Effector CD4-positive, alpha-beta T cell (primary cell): ENCODE measurements around the gene ARID1A.

Experiments used
- DNase-seq: peaks from one replicate; pipeline ENCODE4 v3.0.0-alpha.2; 2020

The ARID1A gene

DNA sequence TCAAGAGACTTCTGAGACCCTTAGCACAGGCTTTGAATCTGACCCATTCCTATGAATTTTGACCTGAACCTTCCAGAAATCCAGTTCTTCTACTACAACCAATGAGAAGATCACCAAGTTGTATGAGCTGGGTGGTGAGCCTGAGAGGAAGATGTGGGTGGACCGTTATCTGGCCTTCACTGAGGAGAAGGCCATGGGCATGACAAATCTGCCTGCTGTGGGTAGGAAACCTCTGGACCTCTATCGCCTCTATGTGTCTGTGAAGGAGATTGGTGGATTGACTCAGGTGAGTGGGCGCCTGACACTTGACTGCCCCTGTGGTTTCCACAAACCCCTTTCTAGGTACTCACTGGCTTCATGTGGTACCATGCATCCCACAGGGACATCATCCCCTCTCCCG is 71.9 kb downstream of the ARID1A start:
- DNase-seq = no peak

GRCh38 chr1:26768755-26769154 is 72.9 kb downstream of the ARID1A start:
- no peak for DNase-seq

GRCh38 chr1:26771285-26771642 is 75.4 kb downstream of the ARID1A start:
- DNase-seq = no peak

DNA sequence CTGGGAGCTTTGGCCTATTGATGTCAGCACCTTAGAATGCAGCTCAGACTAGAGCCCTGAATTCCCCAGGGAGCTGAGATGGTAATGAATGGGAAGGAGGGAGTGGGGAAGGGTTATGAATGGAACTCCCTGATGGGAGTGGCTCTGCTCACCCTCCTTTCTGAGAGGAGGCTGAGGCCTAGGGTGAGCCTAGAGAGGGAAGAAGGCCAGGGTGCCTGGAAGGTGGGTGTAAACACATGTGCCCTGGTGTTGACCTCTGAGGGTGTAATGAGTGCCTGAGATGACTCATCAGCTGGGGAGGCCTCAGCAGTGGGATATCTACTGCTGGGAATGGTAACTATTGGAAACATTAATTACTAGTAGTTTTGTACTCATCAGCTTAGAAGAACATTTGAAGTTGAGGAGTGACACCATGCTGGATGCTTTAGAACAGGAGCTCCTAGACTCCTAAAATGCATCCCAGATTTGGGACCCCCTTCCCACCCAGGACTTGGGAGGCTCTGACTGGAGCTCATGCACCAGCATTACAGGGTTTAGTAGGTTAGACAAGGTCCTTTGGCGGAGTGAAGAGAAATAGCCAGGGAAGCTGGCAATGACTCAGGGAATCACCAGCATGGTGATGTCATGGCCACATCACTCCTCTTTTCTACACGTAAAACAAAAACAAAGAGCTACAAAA is 76.0 kb downstream of the ARID1A start:
- DNase-seq = no peak

GRCh38 chr1:26772687-26773086 is 76.9 kb downstream of the ARID1A start:
- no peak for DNase-seq

- no peak for DNase-seq
These were observed 78.6 kb downstream of the ARID1A start for GRCh38 chr1:26774462-26774861.

DNA sequence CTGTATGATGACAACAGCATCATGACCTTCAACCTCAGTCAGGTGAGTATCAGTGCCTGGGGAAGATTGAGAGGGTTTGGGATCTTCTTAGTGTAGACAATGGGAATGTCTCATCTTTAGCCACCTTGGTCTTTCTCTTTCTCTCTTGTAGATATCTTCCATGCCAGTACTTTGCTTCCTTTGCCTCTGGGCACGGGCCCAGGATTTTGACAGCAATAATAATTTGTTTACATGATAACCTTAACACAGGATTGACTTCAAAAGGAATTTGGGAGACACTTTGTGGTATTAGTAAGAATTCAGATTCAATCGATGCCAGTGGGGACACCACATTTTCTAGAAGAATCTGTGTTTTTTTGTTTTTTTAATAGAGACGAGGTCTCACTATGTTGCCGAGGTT is 79.9 kb downstream of the ARID1A start:
- DNase-seq = no peak

- DNase-seq = no peak
These were observed 83.4 kb downstream of the ARID1A start for GRCh38 chr1:26779098-26779668.

DNA sequence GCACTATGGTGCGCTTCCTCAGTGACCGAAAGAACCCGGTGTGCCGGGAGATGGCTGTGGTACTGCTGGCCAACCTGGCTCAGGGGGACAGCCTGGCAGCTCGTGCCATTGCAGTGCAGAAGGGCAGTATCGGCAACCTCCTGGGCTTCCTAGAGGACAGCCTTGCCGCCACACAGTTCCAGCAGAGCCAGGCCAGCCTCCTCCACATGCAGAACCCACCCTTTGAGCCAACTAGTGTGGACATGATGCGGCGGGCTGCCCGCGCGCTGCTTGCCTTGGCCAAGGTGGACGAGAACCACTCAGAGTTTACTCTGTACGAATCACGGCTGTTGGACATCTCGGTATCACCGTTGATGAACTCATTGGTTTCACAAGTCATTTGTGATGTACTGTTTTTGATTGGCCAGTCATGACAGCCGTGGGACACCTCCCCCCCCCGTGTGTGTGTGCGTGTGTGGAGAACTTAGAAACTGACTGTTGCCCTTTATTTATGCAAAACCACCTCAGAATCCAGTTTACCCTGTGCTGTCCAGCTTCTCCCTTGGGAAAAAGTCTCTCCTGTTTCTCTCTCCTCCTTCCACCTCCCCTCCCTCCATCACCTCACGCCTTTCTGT is 84.6 kb downstream of the ARID1A start:
- DNase-seq = no peak

DNA sequence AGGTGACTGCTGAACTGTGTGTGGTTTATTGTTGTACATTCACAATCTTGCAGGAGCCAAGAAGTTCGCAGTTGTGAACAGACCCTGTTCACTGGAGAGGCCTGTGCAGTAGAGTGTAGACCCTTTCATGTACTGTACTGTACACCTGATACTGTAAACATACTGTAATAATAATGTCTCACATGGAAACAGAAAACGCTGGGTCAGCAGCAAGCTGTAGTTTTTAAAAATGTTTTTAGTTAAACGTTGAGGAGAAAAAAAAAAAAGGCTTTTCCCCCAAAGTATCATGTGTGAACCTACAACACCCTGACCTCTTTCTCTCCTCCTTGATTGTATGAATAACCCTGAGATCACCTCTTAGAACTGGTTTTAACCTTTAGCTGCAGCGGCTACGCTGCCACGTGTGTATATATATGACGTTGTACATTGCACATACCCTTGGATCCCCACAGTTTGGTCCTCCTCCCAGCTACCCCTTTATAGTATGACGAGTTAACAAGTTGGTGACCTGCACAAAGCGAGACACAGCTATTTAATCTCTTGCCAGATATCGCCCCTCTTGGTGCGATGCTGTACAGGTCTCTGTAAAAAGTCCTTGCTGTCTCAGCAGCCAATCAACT is 85.5 kb downstream of the ARID1A start:
- no peak for DNase-seq

DNA sequence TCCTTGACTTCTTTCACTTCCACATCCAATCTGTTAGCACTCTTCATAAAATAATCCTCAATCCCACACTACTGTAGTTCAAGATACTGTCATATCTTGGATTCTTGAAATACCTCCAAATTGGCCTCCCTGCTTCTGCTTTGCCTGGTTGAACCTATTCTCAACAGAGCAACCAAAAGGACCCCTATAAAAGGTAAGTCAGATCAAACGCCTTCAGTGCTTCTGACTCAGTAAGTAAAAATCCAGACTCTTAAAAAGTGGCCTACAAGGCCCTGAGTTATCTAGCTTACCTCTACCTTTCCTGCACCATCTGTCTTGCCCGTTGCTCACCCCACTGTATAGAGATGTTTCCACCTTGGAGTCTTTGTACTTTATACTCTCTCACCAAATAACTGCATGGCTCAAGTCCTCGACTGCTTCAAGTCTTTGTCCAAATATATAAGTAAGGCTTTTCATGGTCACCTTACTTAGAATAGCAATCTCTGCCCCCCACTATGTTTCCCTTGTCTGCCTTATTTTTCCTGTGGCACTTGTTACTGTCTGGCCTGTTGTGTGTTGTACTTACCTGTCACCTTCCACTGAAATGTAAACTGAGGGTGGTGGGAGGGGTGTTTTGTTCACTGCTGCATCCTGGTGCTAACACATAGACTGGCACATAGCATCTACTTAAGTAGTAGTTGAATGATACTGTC is 86.9 kb downstream of the ARID1A start:
- DNase-seq = no peak

DNA sequence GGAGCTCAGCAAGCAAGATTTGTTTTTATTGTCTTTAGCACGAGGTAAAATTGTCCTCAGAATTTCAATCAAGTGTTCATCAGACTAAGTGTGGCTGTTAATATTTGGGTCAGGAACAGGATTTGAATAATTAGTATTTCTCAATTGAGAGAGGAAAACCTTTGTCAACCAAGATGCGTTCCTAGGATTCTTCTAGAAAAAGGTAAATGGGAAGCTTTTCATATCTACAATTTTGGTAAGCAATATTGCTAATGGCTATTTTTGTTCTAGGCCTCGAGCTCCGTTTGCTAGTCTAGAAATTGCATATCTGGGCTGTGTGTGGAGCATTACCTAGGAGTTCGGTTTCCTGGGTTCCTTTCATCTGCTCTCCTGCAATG is 87.8 kb downstream of the ARID1A start:
- no peak for DNase-seq

GRCh38 chr1:26784023-26784871 is 88.4 kb downstream of the ARID1A start:
- no peak for DNase-seq

- DNase-seq = no peak
These were observed 89.1 kb downstream of the ARID1A start for GRCh38 chr1:26784886-26785285.

DNA sequence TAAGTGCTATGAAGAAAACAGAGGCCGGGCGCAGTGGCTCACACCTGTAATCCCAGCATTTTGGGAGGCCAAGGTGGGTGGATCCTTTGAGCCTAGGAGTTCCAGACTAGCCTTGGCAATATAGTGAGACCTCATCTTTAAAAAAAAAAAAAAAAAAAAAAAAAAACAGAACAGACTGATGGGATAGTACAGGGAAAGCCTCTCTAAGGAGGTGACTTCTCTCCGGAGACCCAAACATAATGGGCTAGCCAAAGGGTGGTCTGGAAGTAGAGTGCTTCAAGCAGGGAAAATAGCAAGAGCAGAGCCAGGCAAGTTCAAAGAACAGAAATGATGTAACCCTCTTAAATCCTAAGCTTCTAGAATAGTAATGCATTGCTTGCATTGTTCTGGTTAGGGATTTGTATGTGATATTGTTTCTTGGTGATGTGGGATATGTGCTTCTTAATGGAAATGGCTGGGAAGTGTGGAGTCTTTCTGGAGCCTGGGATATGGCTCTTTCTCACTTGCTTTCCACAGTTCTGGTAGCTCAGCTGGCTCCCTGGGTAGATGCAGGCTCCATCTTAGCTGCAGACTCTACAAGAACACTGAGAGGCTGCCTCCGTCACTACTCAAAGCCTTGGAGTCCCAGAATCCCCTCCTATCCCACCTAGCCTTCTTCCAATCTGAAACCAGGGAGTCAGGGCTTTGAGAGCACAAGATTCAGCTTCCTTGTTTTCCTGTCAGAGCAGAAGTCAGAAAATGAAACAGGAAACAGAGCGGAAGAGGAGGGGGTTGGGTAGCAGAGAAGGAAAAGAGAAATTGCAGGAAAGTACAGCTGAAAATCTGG is 90.0 kb downstream of the ARID1A start:
- no peak for DNase-seq

GRCh38 chr1:26786437-26787380 is 90.9 kb downstream of the ARID1A start:
- DNase-seq = no peak

DNA sequence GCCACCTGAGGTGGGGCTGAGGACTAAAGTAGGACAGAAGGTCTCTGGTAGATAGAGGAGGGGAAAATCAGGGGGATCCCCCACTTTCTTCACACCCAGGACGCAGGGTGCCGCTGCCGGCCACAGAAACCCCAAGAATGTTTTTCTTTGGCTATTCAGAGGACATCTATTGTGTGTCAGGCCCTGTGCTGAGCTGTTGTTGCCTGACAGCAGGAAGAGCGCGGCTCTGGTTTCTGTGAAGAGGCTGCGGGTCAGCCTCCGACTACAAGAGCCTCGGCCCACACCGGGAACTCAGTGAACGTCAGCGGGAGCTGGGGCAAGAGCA is 91.5 kb downstream of the ARID1A start:
- peak; percentile 51 for DNase-seq

DNA sequence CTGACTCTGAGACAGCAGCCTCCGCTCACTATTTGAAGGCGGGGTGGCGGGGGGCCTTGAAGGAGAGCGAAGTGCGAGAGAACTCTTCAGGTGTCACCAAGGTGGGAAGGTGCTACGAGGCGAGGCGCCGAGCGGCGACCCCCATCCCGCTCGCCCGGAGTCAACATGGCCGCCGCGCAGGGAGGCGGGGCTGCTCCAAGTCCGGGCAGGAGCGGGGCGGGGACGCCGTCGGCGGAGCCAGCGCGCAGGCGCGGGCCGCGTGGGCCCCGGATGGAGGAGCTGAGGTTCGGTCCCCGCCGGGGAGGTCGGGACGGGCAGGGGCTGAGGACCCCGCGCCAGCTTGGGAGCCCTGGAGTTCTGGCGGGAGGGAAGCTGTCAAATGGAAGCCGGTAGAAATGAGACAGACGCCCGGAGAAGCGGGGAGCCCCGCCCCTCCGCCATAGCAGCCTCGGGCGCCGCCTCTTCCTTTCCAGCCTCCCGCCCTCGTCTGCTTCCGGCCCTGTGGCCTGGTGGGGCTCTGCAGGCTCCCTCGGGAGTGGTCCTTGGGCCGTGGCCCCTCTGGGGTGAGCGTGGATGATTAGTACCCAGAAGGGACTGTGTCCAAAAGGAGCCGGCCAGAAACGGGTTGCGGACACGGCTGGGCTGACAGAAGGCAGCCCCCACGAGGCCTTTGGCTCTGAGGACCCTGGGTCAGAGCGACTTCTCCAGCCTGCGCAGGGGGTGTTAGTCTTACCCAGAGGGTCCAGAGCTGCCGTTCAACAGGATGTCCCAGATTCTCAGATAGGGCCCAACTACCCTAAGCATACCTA is 92.1 kb downstream of the ARID1A start, which contains the start of gene PIGV:
PIGV (plus strand) TSS at position 245 of the 809 bp plus-strand sequence. CDS start 2,866 bp downstream, outside the sequence.
- peak; percentile 81 for DNase-seq

DNA sequence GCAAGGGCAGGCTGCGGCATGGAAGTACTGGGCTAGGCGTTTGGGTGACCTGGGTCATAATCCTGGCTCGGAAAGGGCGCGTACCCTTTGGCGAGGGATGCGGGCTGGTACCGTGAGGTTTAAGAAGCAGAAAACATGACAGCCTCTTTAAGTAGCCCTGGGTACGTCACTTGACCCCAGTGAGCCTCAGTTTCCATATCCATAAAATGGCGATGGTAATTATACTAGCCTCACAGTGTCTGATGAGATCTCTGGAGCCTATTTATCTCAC is 92.6 kb downstream of the ARID1A start:
- DNase-seq = no peak
